Dermis blood vessel endothelial cell (primary cell): ENCODE measurements around the gene HP. TPM values are rescaled to one million over a fixed set of nuclear protein-coding genes. Genes with fewer than 3 reads are reported as not detected.
A peak's percentile ranks its signal among the peaks of the same experiment; 100 is the strongest.

Experiments used
- DNase-seq: peaks from one replicate; pipeline ENCODE4 v3.0.0; 2010
- total RNA-seq: library from RNA; depleted of rRNA; stranded (reverse); fragments of >200 nt; gene quantifications from 2 replicates; pipeline ENCODE4 v1.2.3, GENCODE V29; 2014

The HP gene
- total RNA-seq, 1 donor from 2014 or later: not detected

DNA sequence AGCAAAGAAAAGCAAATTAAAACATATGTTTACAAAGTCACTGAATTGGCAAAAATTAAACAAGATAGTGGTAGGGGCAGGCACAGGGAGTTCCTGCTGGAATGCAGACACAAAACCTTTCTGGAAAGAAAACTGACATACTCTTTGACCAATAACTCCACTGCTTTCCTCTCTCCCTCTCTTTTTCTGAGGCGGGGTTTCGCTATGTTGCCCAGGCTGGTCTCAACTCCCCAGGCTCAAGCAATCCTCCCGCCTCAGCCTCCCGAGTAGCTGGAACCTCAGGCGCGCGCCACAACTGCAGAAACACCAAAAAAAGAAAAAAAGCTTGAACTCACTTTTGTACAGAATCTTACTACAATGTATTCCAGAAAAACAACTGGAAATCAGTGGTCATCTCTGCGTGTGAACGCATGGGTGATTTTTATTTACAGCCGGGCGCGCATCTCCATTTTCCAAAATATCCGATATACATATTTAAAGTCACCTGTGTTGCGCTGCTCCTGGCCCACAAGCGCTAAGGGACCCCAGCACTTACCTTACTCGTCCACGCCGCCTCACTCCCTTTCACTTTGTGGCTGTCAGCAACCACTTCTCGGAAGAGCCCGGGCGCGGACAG is 38.6 kb downstream of the HP start:
- DNase-seq: peak; percentile 64

DNA sequence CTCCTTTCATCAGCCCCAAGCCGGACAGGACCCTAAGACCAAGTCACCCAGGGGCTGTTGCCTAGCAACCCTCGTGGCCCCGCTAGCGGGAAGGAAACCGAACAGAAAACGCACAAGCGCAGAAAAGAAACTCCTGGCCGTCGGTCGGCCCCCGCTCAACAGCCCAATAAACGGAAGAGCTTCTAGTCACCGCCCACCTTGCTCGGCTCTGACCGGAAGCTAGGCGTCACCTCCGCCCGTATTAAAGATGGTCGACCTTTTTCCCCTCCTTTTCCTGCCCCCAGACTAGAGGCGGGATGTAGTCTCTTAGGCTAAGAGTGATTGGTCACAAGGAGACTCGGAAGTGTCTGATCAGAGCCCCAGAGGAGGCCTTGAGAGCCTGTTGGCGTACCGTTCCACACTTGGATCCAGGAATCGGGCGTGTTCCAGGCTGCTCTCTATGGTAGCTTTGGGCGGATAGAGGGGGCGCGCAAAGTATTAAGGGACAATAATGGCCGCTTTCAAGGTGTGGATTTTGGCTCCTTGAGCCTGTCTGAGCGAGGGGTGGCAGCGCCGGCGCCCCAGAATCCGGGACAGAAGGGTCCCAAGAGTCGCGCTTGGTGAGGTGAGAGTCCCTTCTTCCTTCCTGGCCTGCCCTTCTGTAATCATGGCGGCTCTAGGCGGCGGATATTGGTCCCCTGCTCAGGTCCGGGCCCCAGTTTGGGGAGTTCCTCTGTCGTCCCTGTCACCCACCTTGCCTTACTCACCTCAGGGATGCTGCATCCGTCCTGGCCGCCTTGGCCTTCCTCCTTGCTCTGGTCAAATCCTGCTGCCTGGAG is 39.4 kb downstream of the HP start, which contains the start of the genes DHX38 and TXNL4B:
Gene DHX38, plus strand, starts transcription at position 400 of the 818 bp plus-strand sequence. CDS start 2,311 bp downstream, outside the sequence.
Gene TXNL4B, minus strand, starts transcription at position 173 of the 818 bp plus-strand sequence. CDS start 2,871 bp downstream, outside the sequence.
- peak; percentile 99 for DNase-seq

DNA sequence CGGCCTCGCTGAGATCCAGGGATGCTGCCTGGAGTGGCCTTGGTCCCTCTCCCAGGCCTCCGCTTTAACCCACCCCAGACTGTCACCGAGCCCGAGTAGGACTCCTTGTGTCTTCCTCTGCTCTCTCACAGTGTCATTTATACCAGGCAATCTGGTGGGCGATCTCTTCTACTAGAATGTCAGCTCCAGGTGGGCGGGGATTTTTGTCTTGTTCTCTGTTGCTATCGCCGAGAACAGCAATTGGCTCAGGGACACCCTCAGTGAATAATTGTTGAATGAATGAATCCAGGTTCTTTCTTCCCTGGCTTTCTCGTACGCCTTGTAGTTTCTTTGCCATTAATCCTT is 39.9 kb downstream of the HP start:
- DNase-seq: no peak

DNA sequence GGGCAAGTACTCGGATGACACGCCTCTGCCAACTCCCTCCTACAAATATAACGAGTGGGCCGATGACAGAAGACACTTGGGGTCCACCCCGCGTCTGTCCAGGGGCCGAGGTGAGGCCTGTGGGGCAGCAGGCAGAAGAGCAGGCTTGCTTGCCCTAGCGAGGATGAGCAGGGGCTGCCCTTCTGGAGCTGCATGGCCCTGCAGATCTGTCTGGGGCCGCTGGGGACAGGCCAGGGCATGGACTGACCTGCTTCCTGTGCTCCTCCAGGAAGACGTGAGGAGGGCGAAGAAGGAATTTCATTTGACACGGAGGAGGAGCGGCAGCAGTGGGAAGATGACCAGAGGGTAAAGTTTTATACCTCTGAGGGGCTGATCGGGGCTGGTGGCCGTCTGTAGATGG is 44.6 kb downstream of the HP start:
- no peak for DNase-seq

DNA sequence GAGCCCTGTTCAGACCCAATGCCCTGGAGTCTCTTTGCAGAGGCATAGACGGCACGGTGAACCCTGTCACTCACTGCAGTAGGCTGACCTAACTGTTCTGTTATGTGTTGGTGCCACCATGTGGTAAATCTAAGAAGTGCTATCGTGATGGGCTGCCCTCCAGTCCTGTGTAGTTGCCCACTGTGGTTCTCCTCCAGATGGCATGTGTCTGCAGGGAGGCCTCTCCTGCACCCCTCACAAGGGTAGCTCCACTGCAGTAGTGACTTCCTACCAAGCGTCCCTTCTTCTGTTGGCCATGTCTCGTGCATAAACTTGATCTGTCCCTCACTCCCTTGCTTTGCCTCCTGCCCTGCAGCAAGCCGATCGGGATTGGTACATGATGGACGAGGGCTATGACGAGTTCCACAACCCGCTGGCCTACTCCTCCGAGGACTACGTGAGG is 45.1 kb downstream of the HP start:
- DNase-seq: peak; percentile 86

DNA sequence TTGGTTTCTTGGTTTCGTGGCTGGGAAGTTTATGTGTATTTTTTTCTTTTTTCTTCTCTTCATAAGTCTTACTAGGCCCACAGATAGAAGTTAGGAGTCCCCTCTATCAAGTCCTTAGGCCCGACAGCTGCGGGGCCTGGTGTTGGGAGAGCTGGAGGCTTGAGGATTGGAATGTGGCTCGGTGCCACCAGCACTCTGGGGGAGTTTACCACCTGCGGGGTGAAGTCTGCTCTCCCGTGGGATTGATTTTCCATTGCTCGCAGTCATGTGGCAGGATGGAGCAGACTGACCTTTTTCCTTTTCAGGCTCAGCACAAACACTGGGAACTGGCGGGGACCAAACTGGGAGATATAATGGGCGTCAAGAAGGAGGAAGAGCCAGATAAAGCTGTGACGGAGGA is 46.9 kb downstream of the HP start:
- DNase-seq: no peak

DNA sequence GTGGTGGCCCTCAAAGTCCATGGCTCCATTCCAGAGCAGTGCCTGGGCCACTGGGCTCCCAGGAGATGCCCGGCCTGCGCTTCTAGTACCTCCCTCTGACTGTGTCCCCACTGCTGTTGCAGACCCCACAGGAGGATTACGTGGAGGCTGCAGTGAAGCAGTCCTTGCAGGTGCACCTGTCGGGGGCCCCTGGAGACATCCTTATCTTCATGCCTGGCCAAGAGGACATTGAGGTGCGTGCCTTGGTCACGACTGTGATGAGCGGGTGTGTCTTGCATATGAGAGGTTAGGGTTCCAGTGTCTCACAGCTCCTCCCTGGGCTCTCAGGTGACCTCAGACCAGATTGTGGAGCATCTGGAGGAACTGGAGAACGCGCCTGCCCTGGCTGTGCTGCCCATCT is 50.6 kb downstream of the HP start:
- DNase-seq: no peak

DNA sequence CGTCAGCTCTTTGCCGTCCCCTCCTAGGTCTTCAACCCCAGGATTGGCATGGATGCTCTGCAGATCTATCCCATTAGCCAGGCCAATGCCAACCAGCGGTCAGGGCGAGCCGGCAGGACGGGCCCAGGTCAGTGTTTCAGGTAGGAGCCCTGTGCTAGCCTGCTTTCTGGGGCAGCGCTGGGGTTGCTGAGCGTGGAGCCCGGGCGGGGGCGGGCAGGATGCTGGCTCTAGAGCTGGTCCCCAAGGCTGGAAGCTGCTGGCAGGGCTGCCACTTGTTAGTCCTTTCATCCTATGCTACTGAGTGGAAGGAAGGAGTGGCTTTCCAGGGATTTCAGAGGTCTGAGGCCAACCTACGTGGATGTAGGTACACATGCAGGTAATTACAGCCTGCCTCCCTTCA is 51.7 kb downstream of the HP start:
- no peak for DNase-seq

DNA sequence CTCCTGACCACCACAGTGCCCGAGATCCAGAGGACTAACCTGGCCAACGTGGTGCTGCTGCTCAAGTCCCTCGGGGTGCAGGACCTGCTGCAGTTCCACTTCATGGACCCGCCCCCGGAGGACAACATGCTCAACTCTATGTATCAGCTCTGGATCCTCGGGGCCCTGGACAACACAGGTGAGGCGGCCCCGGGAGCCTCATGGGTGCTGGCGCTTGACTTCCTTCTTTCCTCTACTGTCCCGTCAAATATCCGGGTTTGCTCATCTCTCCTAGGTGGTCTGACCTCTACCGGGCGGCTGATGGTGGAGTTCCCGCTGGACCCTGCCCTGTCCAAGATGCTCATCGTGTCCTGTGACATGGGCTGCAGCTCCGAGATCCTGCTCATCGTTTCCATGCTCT is 53.1 kb downstream of the HP start:
- DNase-seq: no peak

DNA sequence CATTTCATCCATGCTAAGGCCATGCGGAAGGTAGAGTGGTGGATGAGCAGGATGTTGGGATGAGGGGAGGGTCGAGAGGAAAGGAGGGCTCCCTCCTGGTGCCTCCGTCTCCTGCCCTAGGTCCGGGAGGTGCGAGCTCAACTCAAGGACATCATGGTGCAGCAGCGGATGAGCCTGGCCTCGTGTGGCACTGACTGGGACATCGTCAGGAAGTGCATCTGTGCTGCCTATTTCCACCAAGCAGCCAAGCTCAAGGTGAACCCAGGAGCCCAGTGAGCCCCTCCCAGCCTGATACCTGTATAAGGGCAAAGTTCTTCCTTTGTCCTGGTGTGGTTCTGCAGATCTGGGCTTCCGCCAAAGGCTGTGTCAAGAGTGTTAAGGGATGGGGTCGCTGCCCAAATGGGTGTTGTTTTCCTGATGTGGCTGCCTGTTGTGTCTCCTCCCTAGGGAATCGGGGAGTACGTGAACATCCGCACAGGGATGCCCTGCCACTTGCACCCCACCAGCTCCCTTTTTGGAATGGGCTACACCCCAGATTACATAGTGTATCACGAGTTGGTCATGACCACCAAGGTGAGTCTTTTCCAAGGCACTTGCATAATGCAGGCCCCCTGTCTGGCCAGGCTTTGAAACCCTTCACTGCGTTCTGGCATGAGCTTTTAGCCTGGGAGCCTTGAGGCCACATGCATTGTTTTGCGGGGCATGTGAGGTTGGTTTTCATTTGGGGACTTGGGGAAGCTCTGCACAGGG is 54.2 kb downstream of the HP start:
- DNase-seq: no peak

DNA sequence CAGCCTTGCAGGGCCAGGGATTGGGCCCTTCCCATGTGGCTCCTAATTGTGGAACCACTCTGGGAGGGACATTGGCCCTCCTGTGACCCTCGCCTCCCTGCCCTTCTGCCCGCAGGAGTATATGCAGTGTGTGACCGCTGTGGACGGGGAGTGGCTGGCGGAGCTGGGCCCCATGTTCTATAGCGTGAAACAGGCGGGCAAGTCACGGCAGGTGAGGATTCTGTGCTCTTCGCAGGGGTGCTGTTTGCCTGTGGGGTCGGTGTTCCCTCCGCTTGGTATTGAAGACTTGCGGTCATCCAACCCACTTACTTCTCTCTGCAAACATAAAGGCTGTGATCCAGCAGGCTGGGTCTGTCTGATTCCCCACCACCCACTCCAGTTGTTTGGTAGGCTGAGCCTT is 55.0 kb downstream of the HP start:
- DNase-seq: no peak

DNA sequence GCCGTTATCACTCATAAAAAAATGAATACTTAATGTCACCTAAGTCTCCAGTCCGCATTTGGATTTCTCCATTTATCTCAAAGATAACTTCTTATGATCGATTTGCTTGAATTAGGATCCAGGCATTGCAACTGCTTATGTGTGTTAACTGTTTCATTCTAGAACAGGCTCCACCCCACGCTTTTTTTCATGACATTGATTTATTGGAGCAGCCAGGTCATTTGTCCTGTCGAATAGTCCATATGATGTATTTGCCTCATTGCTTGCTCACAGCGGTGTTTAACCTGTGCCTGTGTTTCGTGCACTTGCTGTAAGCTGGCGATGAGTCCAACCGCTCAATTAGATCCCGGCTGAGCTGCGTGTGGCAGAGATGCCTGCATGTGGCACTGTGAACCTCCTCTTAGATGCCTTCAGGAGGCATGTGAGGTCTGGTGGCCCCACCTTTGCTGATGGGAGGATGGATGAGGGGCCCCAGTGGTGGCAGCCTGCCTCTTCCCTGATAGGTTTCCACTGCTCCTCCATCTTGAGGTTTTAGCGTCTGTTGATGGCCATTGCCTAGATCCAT is 55.7 kb downstream of the HP start:
- no peak for DNase-seq

Other genes with a start within 250 kb of the HP start
- gene AP1G1, start 245.7 kb upstream of the HP start, total RNA-seq: 69.1 and 92.3 TPM in 2 replicates
- 16.2 and 24.9 TPM in 2 replicates for gene ATXN1L, start 208.5 kb upstream of the HP start, total RNA-seq
- gene ZNF821, start 170.3 kb upstream of the HP start, total RNA-seq: 5.6 and 6.8 TPM in 2 replicates
- 203 and 267 TPM in 2 replicates for gene IST1, start 159.0 kb upstream of the HP start, total RNA-seq
- gene PKD1L3, start 54.1 kb upstream of the HP start, total RNA-seq: under 0.01 TPM in 1 of 2 replicates, not detected in the other
- 3.4 and 4.6 TPM in 2 replicates for gene DHODH, start 45.8 kb upstream of the HP start, total RNA-seq
- gene HPR, start 8.7 kb downstream of the HP start, total RNA-seq: not detected in 2 replicates
- gene TXNL4B, start 39.1 kb downstream of the HP start, total RNA-seq: 10.6 and 14.5 TPM in 2 replicates
- gene DHX38, start 39.3 kb downstream of the HP start, total RNA-seq: 97.9 and 117 TPM in 2 replicates
- gene PMFBP1, start 117.7 kb downstream of the HP start, total RNA-seq: 0.05 TPM in 1 of 2 replicates, not detected in the other